C4-2B (cell line): ENCODE data around the gene CYSRT1.

ENCODE experiments used
- ZFX ChIP-seq: fragments of 450-650 bp; IDR thresholded peaks from 2 replicates; pipeline ENCODE4 v1.6.1; 2017
- TF ChIP-seq, protein P1 (sequence below): fragments of 450-650 bp; conservative IDR thresholded peaks from 2 replicates; pipeline ENCODE4 v1.5.1; 2017; ENCODE audit warnings: mild to moderate bottlenecking

- TF ChIP-seq, protein P1, sequence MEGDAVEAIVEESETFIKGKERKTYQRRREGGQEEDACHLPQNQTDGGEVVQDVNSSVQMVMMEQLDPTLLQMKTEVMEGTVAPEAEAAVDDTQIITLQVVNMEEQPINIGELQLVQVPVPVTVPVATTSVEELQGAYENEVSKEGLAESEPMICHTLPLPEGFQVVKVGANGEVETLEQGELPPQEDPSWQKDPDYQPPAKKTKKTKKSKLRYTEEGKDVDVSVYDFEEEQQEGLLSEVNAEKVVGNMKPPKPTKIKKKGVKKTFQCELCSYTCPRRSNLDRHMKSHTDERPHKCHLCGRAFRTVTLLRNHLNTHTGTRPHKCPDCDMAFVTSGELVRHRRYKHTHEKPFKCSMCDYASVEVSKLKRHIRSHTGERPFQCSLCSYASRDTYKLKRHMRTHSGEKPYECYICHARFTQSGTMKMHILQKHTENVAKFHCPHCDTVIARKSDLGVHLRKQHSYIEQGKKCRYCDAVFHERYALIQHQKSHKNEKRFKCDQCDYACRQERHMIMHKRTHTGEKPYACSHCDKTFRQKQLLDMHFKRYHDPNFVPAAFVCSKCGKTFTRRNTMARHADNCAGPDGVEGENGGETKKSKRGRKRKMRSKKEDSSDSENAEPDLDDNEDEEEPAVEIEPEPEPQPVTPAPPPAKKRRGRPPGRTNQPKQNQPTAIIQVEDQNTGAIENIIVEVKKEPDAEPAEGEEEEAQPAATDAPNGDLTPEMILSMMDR = no peak
- no peak for TF ChIP-seq ZFX
Observed at GRCh38 chr9:137242269-137243203, 17.6 kb downstream of the CYSRT1 start.
